Testis (tissue), 3 donors: Measurements from ENCODE around the gene CLCN3. TPM values are rescaled to one million over a fixed set of nuclear protein-coding genes. Genes with fewer than 3 reads are reported as not detected.
A peak's percentile ranks its signal among the peaks of the same experiment; 100 is the strongest.

Source experiments
- DNase-seq: peaks from one replicate; pipeline ENCODE4 v3.0.0-alpha.2; 2019
- H3K27ac ChIP-seq, 2 donors: fragments of 200-600 bp; sonication (generic); one replicate each; pipeline ENCODE4 v1.5.1; 2019
- H3K27me3 ChIP-seq: fragments of 200-600 bp; sonication (generic); one replicate; pipeline ENCODE4 v1.5.1; 2019
- H3K36me3 ChIP-seq: fragments of 200-600 bp; sonication (generic); one replicate; pipeline ENCODE4 v1.5.1; 2017; ENCODE audit warnings: low read depth; ENCODE audit errors: missing control alignments
- H3K4me1 ChIP-seq: fragments of 200-600 bp; sonication (generic); one replicate; pipeline ENCODE4 v1.5.1; 2019
- H3K4me3 ChIP-seq, 2 donors: fragments of 200-600 bp; sonication (generic); one replicate each; pipeline ENCODE4 v1.5.1; 2017 to 2019
- H3K9me3 ChIP-seq: fragments of 200-600 bp; sonication (generic); one replicate; pipeline ENCODE4 v1.5.1; 2017
- POLR2A ChIP-seq: fragments of 450-650 bp; IDR thresholded peaks from one replicate; pipeline ENCODE4 v1.6.1; 2017; ENCODE audit warnings: antibody characterized with exemption, mild to moderate bottlenecking, moderate library complexity
- WGBS, 2 donors: methylation state at CpG; one replicate each; pipeline ENCODE4 v1.1.5; 2018; 5-methylcytosine and 5-hydroxymethylcytosine counted together
- intact Hi-C: fragments of 100-400 bp; cut with DNase I; formaldehyde crosslinking; loops from one replicate; pipeline ENCODE4 v1.15.1; 2023; ENCODE audit warnings: low total_unique reads
- polyA plus RNA-seq: library from polyadenylated mRNA; stranded (reverse); fragments of 350-450 nt; fragmentation: Illumina TruSeq; extraction: RNeasy Lipid Tissue Mini Kit (QIAGEN cat#74804); gene quantifications from one replicate; pipeline ENCODE4 v1.2.3, GENCODE V29; 2014; ENCODE audit warnings: low read depth, low replicate concordance; ENCODE audit not compliant: insufficient read depth
- total RNA-seq, 2 donors: library from RNA; depleted of rRNA; stranded (reverse); fragments of >200 nt; gene quantifications; one replicate each; pipeline ENCODE4 v1.2.3, GENCODE V29; 2016
- TF ChIP-seq, protein P1 (sequence below), 3 experiments: fragments of 450-650 bp in 2 of 3; fragments of 200-600 bp in 1 of 3; sonication (generic) in 1 of 3; IDR thresholded peaks; one replicate each; pipeline ENCODE4 v1.5.1; 2016 to 2019; ENCODE audit warnings: antibody characterized with exemption in 3 of 3, mild to moderate bottlenecking in 2 of 3, moderate library complexity in 1 of 3

Gene CLCN3
- total and polyA plus RNA-seq, 3 donors from 2014 or later = 63.0 to 97.4 (median 89.2) TPM

DNA sequence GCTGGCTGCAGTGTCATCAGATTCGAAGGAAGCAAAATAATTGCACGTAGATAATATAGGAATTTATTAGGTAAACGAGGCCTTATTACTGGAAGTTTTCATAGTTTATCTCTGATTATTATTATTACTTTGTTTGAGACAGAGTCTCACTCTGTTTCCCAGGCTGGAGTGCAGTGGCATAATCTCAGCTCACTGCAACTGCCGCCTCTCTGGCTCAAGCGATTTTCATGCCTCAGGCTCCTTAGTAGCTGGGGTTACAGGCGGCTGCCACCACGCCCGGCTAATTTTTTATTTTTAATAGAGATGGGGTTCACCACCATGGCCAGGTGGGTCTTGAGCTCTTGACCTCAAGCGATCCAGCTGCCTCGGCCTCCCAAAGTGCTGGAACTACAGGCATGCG, 12.5 kb downstream of the CLCN3 start:
- Histone ChIP-seq H3K27me3 (no peaks in the 10 kb centered on the region), H3K9me3 (no peaks in the 10 kb centered on the region), H3K36me3 (no peaks in the 10 kb centered on the region), H3K4me1 (no peaks in the 10 kb centered on the region), H3K4me3 (no peak overlapping the region), H3K27ac (no peak overlapping the region)
- intact Hi-C loops = no loop called here
- TF ChIP-seq, protein P1, sequence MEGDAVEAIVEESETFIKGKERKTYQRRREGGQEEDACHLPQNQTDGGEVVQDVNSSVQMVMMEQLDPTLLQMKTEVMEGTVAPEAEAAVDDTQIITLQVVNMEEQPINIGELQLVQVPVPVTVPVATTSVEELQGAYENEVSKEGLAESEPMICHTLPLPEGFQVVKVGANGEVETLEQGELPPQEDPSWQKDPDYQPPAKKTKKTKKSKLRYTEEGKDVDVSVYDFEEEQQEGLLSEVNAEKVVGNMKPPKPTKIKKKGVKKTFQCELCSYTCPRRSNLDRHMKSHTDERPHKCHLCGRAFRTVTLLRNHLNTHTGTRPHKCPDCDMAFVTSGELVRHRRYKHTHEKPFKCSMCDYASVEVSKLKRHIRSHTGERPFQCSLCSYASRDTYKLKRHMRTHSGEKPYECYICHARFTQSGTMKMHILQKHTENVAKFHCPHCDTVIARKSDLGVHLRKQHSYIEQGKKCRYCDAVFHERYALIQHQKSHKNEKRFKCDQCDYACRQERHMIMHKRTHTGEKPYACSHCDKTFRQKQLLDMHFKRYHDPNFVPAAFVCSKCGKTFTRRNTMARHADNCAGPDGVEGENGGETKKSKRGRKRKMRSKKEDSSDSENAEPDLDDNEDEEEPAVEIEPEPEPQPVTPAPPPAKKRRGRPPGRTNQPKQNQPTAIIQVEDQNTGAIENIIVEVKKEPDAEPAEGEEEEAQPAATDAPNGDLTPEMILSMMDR (IDR thresholded peaks at IDR 0.05) = no peak
- no peak for TF ChIP-seq POLR2A
- DNase-seq = no peak
- WGBS, 2 donors = 58 to 79% methylated on average over 11 of the region's 11 CpGs

DNA sequence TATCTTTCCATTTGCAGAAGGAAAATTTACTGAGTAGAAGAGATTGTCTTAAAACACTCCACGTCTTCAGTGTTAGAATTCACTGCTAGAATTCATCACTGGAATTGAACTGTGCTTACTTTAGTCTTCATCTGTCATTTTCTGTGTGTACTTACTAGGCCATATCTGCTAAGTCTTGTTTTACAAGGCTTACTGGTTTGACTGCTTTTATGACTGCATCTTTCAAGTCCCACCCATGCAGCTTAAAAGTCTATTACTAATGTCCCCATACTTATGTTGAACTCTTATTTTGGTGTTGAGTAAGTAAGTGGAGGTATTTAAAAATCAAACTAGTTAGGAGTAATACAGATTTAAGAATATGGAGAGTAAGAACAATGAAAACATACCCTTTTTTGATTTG, 14.6 kb downstream of the CLCN3 start:
- 79 to 83% methylated on average over 1 of the region's 1 CpG for whole genome bisulfite sequencing, 2 donors

DNA sequence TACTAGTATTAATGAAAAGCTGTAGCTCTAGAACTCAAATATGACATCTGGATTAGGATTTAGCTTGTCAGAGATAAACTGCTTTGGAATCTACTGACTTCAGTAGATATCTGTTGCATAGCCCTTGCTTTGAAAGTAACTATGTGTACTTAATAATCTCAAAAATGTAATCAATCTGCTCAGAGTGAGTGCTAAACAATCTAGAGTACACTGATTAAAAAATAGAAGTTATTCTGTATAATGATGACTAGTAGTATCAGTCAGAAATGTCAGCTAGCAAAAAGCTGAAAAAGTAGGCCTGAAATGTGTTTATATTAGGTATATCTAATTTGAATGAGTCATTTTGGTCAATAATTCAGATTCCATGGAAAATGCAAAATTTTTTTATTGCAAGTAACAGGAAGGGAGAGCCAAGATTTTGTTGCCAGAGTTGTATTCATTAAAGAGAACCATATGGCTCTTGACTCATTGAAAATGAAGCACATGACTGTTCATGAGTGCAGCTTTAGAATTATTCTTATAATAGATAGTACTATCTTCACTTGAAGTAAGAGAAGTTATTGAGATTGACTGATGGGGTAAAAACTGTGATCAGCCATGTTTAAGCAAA, 20.0 kb downstream of the CLCN3 start:
- Histone ChIP-seq H3K36me3 (no peaks in the 10 kb centered on the region), H3K4me3 (no peak overlapping the region), H3K27me3 (no peaks in the 10 kb centered on the region), H3K27ac (peak overlapping the region in 1 of 2 donors; percentile 4), H3K9me3 (no peaks in the 10 kb centered on the region), H3K4me1 (no peaks in the 10 kb centered on the region)
- no peak for DNase-seq
- intact Hi-C loops = no loop called here
- TF ChIP-seq, protein P1 (IDR thresholded peaks at IDR 0.05) = no peak
- no peak for TF ChIP-seq POLR2A

More for the DNA sequence above, 14.6 kb downstream of the CLCN3 start:
- no peaks in the 10 kb centered on the region for H3K27me3 ChIP-seq
- H3K4me3 ChIP-seq = no peak overlapping the region
- H3K9me3 ChIP-seq = no peaks in the 10 kb centered on the region
- intact Hi-C loops = no loop called here
- no peaks in the 10 kb centered on the region for H3K4me1 ChIP-seq
- no peak overlapping the region for H3K27ac ChIP-seq
- H3K36me3 ChIP-seq = no peaks in the 10 kb centered on the region
- TF ChIP-seq POLR2A = no peak
- TF ChIP-seq, protein P1 (IDR thresholded peaks at IDR 0.05) = no peak
- no peak for DNase-seq

DNA sequence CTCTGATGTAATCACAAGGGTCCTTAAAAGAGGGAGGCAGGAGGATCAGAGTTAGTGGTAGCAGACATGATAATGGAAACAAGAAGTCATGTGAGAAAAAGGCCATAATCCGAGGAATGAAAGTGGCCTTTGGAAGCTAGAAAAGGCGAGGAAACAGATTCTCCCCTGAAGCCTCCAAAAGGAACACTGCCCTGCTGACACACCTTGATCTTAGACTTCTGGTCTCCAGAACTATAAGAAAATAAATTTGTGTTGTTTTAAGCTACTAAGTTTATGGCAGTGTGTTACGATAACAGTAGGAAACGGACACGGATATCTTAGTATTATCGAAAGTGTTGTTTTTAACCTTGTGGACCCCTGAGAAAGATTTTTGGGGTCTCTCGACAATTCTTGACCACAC, 24.4 kb downstream of the CLCN3 start:
- Histone ChIP-seq H3K27ac (peak overlapping the region; percentile 17 to 26), H3K36me3 (no peaks in the 10 kb centered on the region), H3K4me1 (no peaks in the 10 kb centered on the region), H3K9me3 (no peaks in the 10 kb centered on the region), H3K27me3 (no peaks in the 10 kb centered on the region), H3K4me3 (no peak overlapping the region)
- no peak for DNase-seq
- 91 to 94% methylated on average over 7 of the region's 7 CpGs for WGBS, 2 donors
- TF ChIP-seq, protein P1 (IDR thresholded peaks at IDR 0.05) = no peak
- TF ChIP-seq POLR2A = no peak
- intact Hi-C loops = no loop called here

DNA sequence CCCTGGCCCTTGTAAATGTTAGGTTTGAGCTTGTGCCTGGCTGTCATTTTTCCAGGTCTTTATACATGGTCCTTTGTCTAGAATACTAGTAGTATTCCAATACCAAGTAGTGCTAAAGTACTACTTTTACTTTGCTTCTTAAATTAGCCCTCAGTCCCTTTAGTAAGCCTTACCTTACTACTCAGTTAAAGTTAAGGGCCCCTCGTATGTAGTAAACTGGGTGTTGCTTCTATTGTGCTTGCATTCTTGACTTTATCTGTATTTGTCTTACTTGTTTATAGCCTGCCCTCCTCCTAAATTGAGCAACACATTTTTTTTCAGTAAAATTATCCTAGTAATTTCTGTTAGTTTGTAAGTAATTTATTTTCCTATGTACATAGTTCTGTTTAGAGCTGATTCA, 25.2 kb downstream of the CLCN3 start:
- TF ChIP-seq POLR2A = no peak
- TF ChIP-seq, protein P1 (IDR thresholded peaks at IDR 0.05) = no peak
- no peak for DNase-seq
- H3K9me3 ChIP-seq = no peaks in the 10 kb centered on the region
- peaks cover 4% of the 10 kb centered on the region for H3K4me1 ChIP-seq
- intact Hi-C loops = no loop called here
- no peak overlapping the region for H3K27ac ChIP-seq
- no peaks in the 10 kb centered on the region for H3K27me3 ChIP-seq
- H3K4me3 ChIP-seq = no peak overlapping the region
- WGBS, 2 donors = 73 to 78% methylated on average over 1 of the region's 1 CpG
- H3K36me3 ChIP-seq = no peaks in the 10 kb centered on the region
